Measurements from ENCODE around the gene CDC42EP3. TPM values are rescaled to one million over a fixed set of nuclear protein-coding genes. Genes with fewer than 3 reads are reported as not detected.
A peak's percentile ranks its signal among the peaks of the same experiment; 100 is the strongest.

CDC42EP3 gene, protein sequence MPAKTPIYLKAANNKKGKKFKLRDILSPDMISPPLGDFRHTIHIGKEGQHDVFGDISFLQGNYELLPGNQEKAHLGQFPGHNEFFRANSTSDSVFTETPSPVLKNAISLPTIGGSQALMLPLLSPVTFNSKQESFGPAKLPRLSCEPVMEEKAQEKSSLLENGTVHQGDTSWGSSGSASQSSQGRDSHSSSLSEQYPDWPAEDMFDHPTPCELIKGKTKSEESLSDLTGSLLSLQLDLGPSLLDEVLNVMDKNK
- 10 to 100 TPM; 14.0 to 42.6 (median 28.7) TPM for total RNA-seq

DNA sequence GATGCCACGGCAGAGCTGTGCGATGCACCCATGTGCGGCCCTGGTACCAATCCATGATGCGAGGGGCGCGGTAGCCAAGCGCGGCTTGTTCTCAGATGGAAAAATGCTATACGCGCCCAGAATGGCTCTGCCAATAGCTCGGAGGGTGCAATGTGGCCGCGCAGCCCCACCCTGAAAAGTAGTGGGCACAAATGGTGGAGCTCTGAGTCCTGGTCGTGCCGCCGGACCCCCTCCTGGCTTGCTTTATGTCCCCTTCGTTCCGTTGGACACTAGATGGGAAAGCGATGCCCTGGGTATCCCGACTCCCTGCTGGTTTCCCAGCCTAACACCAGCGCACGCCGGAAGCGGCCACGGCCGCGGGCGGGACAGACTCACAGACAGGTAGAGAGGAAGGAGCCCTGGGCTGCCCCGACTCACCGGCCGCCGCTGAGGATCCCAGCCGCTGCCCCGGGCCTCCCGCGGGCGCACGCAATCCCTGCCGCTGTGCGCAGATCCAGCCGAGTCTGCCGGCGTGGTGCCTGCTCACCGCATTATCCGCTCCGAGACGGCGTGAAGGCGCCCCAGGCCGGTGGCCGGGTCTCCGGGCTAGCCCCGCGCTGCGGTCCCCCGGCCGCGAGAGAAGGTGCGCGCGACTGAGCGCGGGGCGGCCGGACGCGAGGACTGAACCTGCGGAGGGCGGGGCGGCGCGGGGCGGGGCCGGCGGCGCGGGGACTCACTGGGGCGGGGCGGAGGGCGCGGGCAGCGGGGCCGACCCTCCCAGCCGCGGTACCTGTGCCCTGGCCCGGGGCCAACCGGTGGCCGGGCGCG is at the start of gene CDC42EP3:
TSS of gene CDC42EP3 (minus strand) at position 634 of the 807 bp plus-strand sequence. CDS start 25,055 bp downstream, outside the sequence.
- peak within 1 kb of the TSS; percentile 44 for H3K4me3 ChIP-seq (ENCODE audit: low read depth, poor library complexity, severe bottlenecking)
- intact Hi-C loops (cut with DNase I; ENCODE audit: low total_unique reads), result no loop called here
- DNase-seq (ENCODE audit: low spot score in 2 of 2), result peak in 1 of 2 donors; percentile 89
- 1 to 2% methylated on average over 40 of the region's 90 CpGs for WGBS, 2 donors
- TF ChIP-seq, protein P1, sequence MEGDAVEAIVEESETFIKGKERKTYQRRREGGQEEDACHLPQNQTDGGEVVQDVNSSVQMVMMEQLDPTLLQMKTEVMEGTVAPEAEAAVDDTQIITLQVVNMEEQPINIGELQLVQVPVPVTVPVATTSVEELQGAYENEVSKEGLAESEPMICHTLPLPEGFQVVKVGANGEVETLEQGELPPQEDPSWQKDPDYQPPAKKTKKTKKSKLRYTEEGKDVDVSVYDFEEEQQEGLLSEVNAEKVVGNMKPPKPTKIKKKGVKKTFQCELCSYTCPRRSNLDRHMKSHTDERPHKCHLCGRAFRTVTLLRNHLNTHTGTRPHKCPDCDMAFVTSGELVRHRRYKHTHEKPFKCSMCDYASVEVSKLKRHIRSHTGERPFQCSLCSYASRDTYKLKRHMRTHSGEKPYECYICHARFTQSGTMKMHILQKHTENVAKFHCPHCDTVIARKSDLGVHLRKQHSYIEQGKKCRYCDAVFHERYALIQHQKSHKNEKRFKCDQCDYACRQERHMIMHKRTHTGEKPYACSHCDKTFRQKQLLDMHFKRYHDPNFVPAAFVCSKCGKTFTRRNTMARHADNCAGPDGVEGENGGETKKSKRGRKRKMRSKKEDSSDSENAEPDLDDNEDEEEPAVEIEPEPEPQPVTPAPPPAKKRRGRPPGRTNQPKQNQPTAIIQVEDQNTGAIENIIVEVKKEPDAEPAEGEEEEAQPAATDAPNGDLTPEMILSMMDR (IDR thresholded peaks at IDR 0.05), result no peak
- no peak for TF ChIP-seq POLR2A (IDR thresholded peaks at IDR 0.05)

DNA sequence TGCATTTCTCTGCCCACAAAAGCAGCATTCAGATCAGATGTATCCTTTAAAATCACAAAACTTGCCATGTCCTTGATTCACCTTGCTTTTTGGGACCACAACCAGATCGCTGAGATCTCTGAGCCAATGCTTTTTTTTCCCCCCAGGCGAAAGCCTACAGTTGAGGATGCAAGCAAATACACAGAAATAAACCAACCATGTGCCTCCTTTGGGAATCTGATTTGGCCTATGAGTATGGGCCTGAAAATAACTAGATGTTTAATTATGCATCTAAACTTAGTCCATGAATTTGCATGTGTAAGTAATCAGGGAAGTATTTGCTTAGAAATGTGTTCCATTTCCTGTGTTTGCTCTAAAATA is 49.7 kb upstream of the CDC42EP3 start:
- H3K4me3 ChIP-seq (ENCODE audit: low read depth, poor library complexity, severe bottlenecking), result no peak overlapping the region
- TF ChIP-seq POLR2A (IDR thresholded peaks at IDR 0.05), result no peak
- TF ChIP-seq, protein P1 (IDR thresholded peaks at IDR 0.05), result no peak
- WGBS, 2 donors, result 63 to 64% methylated on average over 2 of the region's 2 CpGs
- DNase-seq (ENCODE audit: low spot score in 2 of 2), result no peak
- intact Hi-C loops (cut with DNase I; ENCODE audit: low total_unique reads), result no loop called here

DNA sequence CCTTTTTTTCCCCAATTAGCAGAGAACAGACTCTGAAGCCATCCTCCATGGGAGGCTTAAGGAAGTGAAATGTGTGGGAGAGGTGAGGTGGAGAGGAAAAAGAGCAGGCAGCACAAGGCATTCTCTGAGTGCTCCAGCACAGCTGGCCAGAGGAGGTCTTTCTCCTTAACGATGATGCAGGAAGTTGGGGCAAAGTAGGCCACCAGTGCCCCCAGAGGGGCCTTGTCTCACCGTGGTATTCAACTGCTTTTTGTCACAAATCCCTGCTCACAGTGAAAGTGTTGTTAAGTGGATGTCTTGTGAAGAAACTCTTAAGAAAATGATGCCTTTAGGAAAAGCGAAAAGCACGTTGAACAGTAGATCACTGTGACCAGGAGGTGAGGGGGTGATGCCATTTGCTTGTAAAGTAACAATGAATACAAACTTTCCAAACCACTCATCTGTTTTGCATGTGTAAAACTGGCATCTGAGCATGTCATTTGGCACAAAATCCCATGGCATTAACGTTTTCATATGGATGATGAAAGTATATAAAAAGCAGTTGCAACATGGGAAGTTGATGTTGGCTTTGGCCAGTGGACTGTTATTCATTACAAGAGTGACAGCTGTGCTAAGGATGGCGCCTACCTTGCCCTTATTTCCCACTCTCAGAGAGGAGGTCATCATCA is 49.2 kb upstream of the CDC42EP3 start:
- 45 to 56% methylated on average over 6 of the region's 6 CpGs for WGBS, 2 donors
- DNase-seq (ENCODE audit: low spot score in 2 of 2), result no peak
- intact Hi-C loops (cut with DNase I; ENCODE audit: low total_unique reads), result no loop called here
- H3K4me3 ChIP-seq (ENCODE audit: low read depth, poor library complexity, severe bottlenecking), result no peak overlapping the region
- no peak for TF ChIP-seq POLR2A (IDR thresholded peaks at IDR 0.05)
- TF ChIP-seq, protein P1 (IDR thresholded peaks at IDR 0.05), result no peak

DNA sequence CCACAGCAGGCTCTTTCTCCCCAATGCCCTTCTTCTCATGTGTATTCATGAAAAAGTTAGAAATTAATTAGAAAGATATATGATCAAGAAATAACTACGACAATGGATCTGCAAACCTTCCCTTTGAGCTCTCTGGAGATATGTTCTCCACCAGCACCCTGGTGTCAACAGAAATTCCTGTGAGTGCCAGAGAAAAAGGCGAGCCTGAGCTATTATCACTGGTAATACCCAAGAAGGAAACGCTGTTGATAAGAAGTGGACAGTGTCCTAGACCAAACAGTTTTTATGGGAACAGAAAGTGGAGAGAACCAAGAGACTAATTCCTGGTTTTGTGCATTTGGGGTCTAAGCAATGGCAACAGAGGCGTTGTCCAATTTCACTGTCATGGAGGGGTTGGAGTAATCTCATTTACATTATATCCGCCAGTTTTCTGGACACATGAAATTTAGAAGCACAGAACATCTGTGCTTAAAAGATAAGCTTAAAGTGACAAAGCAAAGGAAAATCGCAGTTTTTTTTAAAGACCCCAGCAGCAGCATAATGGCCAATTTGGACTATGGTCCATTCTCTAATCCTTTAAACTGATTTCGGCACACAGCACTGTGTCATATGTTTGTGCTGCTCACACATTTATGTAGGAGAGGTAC is 47.2 kb upstream of the CDC42EP3 start:
- intact Hi-C loops (cut with DNase I; ENCODE audit: low total_unique reads), result no loop called here
- H3K4me3 ChIP-seq (ENCODE audit: low read depth, poor library complexity, severe bottlenecking), result no peak overlapping the region
- TF ChIP-seq, protein P1 (IDR thresholded peaks at IDR 0.05), result no peak
- no peak for TF ChIP-seq POLR2A (IDR thresholded peaks at IDR 0.05)
- WGBS, 2 donors, result 93 to 97% methylated on average over 7 of the region's 7 CpGs
- no peak for DNase-seq (ENCODE audit: low spot score in 2 of 2)

DNA sequence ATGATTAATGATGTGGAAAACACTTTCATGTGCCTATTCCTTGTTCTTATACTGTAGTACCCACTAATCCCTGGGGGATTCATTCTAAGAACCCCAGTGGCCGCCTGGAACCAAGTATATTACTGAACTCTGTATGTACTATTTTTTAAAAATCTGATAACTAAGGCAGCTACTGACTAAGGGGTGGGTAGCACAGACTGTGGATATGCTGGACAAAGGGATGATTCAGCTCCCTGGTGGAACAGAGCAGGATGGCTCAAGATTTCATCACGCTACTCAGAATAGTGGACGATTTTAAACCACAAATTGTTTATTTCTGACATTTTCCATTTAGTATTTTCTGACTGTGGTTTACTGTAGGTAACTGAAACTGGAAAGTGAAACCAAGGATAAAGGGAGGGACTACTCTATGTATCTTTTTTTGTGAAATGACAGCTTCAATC is 41.8 kb upstream of the CDC42EP3 start:
- 67 to 85% methylated on average over 3 of the region's 3 CpGs for WGBS, 2 donors
- TF ChIP-seq POLR2A (IDR thresholded peaks at IDR 0.05), result no peak
- TF ChIP-seq, protein P1 (IDR thresholded peaks at IDR 0.05), result no peak
- no peak for DNase-seq (ENCODE audit: low spot score in 2 of 2)
- intact Hi-C loops (cut with DNase I; ENCODE audit: low total_unique reads), result no loop called here
- no peak overlapping the region for H3K4me3 ChIP-seq (ENCODE audit: low read depth, poor library complexity, severe bottlenecking)
